ENCODE data around the gene CCDC127.

Gene CCDC127

GRCh38 chr5:189486-189885, 28.5 kb downstream of the CCDC127 start:
- no peak for DNase-seq

DNA sequence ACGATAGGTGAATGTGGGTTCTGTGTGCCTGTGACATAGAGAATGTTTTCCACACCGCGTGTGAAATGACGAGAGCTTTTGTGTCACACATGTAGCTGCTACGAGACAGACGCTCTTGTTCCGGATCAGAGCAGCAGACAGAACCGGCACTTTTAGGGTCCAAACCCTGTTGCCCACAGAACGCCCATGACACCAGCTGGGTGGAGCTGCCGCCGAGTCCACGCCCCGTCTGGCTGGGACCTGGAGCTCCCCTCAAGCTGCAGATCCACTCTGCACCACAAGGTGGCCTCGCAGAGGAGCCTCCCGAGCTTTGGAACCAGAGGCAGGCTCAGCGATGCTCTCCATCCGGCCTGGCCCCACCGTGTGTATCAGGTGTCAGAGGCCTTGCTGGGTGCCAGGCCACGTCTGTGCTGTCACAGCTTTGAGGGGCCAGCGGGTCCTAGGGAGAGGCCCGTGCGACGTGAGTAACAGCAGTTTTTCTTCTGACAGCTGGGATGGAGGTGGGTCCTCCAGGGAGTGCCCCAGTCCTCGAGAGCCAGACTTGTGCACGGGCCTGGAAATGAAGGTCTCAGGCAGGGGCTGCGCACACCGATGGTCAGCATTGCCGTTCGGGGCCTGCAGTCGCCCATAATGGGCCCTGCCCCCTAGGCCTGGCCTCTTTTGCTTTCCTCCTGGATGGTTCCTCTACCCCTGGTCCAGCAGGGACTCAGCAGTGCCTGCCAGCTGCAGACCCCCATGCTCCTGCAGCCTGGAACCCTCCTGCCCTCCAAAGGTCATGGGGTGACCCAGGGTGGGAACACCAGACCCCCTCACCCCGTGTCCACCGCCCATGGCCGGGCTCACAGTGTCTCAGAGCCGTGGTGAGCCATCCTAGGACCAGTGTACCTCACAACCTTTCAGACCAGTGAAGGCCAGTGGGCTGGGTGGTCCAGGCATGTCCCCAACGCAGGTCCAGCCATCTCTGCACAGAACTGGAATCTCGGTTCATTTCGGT, 29.2 kb downstream of the CCDC127 start:
- DNase-seq, result peak; percentile 93

DNA sequence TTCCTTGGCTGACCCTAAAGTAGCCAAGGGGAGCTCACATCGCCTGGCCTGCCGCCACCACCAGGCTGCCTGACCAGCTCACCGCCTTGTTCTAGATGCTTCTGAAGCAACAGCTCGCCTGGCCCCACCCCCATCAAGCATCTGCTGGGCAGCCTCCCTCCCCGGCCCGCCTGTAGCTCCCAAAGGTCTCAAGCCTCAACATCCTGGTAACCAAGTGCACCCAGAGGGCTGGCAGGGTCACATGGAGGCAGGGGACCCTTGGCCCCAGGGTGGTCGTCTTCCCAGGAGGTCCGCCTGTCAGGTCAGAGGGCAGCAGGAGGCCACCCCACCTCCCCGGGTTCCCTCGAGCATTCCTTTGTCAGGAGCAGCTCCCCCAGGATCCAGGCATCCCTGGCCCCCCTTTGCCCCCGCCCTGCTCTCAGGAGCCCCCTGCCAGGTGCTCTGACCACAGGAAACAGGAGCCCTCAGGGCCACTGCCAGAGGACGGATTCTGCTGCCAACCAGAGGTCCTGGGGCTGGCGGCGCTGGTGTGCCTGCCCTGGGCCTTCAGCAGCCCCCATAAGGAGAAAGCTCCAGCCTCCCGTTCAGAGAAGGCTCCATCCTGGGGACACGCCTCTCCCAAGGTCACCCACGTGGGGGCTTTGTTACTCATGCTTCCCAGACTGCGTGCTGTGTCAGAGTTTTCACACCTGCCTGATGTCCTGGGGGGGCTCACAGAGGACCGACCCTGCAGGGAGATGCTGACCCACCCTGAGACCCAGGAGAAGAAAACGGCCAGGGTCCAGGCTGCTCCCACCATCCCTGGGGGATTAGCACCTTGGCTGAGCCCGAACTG, 30.1 kb downstream of the CCDC127 start:
- DNase-seq, result no peak

GRCh38 chr5:187042-187431, 30.9 kb downstream of the CCDC127 start:
- DNase-seq, result no peak

DNA sequence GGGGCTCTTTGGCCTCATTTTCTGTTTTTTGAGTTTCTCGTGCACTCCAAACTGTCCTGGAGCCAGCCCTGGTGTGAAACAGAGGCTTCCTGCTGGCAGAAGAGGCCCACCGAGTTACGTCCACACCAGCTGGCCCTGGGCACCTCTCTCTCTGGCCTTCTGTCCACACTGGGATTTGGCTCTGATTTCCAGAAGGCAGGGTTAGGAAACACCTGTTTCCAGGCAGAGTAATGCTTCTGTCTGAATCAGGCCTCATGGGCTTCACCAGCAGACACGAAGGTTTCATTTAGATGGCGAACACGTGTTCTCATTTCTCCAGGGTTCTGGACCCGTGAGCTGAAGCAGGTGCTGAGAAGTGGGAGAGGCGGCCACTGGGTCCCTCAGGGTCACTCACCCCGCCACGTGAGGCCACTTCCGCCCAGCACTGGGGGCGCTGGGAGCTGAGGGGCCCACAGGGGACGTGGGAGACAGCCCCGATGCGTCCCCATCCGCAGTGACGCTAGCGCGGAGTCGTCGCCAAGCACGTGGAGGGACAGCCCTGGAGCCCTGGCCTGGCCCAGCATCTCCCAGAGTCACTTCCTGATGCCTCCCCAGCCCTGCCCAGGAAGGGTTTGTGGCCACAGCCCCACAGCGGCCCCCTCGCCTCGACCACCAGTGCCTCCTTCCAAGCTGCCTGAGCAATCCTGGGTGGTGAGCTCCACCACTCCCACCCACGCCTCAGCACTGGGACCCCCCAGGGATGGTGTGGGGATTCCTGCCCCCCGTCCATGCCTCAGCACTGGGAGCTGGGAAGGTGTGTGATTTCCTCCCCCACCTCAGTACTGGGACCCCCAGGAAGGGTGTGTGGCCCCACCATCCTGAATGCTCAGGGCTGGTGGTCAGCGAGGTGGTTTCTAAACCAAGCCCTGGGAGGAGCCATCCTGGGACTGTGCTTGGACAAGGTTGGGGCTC, 31.6 kb downstream of the CCDC127 start:
- DNase-seq, result no peak

DNA sequence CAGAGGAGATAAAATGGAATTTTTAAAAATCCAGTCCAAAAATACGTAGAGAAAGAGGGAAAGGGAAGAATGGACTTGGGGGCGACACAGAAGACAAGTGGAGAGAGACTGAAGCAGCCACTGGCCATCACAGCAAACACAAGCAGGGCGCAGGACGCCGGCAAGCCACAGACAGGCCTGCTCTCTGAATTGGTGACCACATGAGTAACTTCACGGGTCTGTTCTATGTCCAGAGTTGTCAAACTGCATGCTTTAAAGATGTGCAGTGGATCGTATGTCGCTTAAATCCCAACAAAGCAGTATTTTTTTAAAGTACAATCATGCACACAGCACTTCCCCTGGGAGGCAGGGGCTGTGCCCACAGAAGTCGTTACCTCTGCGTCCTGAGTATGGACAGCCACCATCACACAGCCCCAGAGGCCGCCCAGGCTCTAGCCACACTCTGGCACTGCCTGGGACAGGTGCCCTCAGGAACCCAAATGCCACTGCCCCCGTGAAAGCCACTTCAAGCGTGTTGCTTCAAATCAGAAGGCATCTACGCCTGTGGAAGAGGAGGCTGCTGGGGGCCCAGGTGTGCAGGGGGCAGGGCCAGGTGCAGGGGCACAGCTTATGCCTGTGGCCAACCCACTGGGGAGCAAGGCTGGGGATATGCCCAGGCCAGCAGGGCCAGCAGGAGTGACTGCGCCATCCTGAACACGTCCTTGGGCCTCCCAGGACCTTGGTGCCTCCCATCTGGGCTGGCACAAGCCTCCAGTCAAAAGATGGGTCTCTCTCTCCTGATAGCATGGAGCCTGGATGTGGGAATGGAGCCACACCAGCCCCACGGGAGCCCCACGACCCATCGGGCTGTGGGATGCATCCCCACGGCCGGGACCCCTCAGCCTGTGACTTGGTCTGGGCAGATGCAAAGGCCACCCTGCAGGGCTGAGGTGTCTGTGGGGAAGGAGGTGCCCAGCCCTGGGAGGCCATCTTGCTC, 32.6 kb downstream of the CCDC127 start:
- DNase-seq, result no peak

- no peak for DNase-seq
Observed at GRCh38 chr5:184471-184870, 33.5 kb downstream of the CCDC127 start.

DNA sequence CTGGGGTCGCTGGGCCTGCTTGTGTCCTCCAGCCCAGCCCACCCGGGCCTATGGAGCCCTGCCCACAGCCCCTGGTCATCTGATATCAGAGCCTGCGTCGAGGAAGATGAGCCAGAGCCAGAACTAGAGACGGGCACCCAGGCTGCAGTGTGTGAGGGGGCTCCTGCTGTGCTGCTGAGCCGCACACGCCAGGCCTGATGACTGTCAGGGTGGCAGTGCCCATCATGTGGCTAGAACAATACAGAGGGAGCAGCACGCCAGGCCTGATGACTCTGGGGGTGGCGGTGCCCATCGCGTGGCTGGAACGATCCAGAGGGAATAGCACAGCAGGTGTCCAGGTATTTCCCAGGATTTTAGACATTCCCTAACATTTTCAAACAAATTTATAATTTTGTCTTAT, 35.8 kb downstream of the CCDC127 start:
- DNase-seq, result no peak

DNA sequence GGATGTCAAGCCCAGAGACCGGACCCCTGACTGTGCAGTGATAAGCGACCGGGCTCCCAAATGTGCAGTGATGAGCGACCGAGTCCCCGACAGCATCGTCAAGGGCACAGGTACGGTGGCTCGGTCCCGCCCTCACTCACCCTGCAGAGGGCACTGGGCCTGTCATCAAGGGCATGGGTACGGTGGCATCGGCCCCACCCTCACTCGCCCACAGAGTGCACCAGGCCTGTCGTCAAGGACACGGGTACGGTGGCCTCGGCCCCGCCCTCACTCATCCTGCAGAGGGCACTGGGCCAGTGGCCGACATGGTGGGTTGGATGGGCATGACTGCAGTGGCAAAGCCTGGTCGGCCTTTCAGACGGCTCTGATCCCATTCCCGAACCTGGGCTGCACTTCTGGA, 36.4 kb downstream of the CCDC127 start:
- no peak for DNase-seq

DNA sequence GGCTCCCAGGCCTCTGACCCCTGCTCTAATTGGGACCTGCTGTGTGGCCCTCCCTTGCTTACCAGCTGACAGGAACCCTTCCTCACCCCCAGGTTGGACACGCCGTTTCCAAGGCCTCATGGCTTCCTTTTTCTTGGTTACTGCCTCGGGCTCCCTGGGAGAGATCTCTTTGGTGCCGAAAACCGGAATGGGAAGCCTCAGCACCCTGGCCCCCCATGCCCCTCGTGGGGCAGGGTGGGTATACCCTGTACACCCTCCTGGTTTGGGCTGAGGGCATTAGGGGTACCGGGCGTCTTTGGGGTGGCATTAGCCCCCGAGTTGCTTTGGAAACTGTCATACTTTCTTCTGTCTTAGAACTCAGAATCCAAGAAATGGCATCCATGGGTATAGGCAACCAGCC, 36.8 kb downstream of the CCDC127 start:
- no peak for DNase-seq

GRCh38 chr5:180286-180918, 37.6 kb downstream of the CCDC127 start:
- DNase-seq, result no peak

DNA sequence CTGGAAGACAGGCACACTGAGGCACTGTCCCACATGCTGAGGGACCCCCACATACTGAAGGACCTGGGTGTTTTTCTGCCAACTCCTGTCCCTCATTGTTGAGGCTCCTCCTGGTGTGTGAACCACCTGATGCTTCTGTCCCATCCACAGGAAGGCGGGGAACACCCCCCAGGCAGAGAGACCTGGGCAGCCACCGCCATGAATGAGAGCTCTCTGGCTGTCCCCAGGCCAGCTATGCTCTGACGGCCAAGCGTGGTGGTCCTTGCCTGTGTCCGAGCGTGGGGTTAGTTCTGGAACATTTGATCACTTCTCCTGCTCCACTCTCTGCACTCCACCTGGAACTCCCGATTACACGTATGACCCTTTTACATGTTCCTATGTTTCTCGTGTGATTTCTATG, 38.6 kb downstream of the CCDC127 start:
- DNase-seq, result no peak

DNA sequence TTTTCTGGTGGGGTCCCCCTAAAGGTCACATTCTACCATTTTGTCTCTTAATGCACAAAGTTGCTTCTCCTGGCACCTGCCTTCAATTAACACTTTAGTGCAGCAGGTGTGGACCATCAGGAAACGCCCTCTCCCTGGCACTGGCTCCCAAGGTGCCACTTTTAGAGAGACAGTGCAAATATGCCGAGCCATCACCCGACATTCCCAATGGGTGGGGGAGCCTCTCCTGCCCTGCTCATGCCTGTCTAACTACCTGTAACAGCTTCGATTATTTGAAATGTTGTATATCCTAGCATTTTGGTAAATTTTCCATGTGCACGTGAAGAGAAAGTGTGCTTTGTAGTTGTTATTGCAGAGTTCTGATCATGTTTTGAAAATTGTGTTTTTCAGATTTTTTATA, 39.8 kb downstream of the CCDC127 start:
- DNase-seq, result no peak

GRCh38 chr5:176296-176823, 41.6 kb downstream of the CCDC127 start:
- no peak for DNase-seq

- no peak for DNase-seq
Observed at GRCh38 chr5:174876-175465, 43.0 kb downstream of the CCDC127 start.

- no peak for DNase-seq
Observed at GRCh38 chr5:174291-174600, 43.7 kb downstream of the CCDC127 start.

GRCh38 chr5:173392-174290, 44.3 kb downstream of the CCDC127 start:
- DNase-seq, result peak; percentile 10

- peak; percentile 4 for DNase-seq
Observed at GRCh38 chr5:172841-173251, 45.1 kb downstream of the CCDC127 start.

DNA sequence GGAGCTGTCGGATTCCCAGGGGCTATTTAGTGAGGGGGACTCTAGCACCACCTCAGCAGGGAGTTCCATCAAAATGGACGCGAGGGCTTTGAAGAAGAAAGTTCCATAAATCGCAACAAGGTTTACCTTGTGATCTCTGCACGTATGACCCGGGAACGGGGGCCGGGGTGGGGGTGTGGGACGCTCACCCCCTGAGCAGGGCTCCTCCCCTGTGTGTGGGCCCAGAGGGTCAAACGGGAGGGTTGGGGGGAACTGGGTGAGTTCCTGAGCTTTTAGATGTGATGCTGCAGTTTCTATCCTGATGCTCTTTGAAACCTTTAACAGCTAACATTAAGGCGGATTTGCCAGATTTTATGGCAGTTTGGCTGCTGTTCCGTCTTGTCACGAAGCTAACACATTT, 45.5 kb downstream of the CCDC127 start:
- peak; percentile 8 for DNase-seq
